ENCODE results near the gene DMAC2.

DNA sequence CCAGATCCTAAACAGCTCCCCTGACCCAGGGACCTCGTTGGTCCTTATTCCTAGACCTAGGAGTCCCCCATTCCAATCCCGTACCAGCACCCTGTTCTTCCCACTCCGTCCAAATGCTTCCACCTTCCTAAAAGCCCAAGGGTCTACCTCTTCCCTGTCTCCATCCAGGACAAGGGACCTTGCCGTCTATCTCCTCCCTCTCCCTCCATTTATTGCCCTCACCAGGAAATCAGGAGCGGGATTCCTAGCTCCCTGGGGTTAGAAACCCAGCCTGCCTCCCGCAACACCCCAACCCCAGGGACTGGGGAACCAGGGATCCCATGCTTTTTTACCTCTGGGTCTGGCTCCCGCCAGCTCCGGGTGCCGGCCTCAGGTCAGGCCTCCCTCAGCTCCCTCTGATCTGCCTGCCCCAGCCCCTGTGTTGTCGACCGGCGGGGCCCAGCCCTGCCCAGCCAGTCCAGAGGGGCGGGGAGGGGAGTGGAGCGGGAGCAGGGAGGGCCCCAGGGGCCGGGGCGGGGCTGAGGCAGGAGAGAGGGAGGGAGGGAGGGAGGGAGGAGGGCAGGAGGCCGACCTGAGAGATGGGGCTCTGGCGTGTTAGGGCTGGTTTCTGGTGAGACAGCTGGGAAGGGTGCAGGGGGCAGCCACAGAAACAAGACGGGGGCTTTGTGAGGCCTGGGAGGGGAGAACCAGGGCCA lies 12.6 kb downstream of the DMAC2 start, which contains the start of gene B3GNT8:
- TF ChIP-seq, protein P1, sequence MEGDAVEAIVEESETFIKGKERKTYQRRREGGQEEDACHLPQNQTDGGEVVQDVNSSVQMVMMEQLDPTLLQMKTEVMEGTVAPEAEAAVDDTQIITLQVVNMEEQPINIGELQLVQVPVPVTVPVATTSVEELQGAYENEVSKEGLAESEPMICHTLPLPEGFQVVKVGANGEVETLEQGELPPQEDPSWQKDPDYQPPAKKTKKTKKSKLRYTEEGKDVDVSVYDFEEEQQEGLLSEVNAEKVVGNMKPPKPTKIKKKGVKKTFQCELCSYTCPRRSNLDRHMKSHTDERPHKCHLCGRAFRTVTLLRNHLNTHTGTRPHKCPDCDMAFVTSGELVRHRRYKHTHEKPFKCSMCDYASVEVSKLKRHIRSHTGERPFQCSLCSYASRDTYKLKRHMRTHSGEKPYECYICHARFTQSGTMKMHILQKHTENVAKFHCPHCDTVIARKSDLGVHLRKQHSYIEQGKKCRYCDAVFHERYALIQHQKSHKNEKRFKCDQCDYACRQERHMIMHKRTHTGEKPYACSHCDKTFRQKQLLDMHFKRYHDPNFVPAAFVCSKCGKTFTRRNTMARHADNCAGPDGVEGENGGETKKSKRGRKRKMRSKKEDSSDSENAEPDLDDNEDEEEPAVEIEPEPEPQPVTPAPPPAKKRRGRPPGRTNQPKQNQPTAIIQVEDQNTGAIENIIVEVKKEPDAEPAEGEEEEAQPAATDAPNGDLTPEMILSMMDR (conservative IDR thresholded peaks at IDR 0.05; ENCODE audit: low read length) = no peak
- no peak for TF ChIP-seq EZH2phosphoT487 (IDR thresholded peaks at IDR 0.05; ENCODE audit: borderline replicate concordance)

Measured in Loucy (cell line).